Esophagus squamous epithelium (tissue), 5 donors: ENCODE results near the gene EPHA6. TPM values are rescaled to one million over a fixed set of nuclear protein-coding genes. Genes with fewer than 3 reads are reported as not detected.

Source experiments
- DNase-seq: peaks from one replicate; lab custom pipeline; 2025; lab: John Stamatoyannopoulos, UW
- H3K27ac ChIP-seq, 4 donors: fragments of 200-600 bp; sonication (generic); one replicate each; pipeline ENCODE4 v1.5.1; 2016 to 2019; ENCODE audit warnings: mild to moderate bottlenecking in 1 of 4
- H3K27me3 ChIP-seq, 4 donors: fragments of 200-600 bp; sonication (generic); 1 replicate in 3 of 4; 2 replicates in 1 of 4; pipeline versions ENCODE4 v1.5.1 to v1.6.0; 2017 to 2021; ENCODE audit warnings: antibody characterized with exemption in 1 of 4
- H3K36me3 ChIP-seq, 3 donors: fragments of 200-600 bp; sonication (generic); one replicate each; pipeline ENCODE4 v1.5.1; 2016 to 2019
- H3K4me1 ChIP-seq, 3 donors: fragments of 200-600 bp; sonication (generic); one replicate each; pipeline ENCODE4 v1.5.1; 2017 to 2019
- H3K4me3 ChIP-seq, 4 donors: fragments of 200-600 bp; sonication (generic); 1 replicate in 3 of 4; 2 replicates in 1 of 4; pipeline ENCODE4 v1.5.1; 2016 to 2019; ENCODE audit warnings: mild to moderate bottlenecking in 2 of 4, moderate library complexity in 1 of 4
- H3K9me3 ChIP-seq, 3 donors: fragments of 200-600 bp; sonication (generic); one replicate each; pipeline ENCODE4 v1.5.1; 2016 to 2019
- POLR2A ChIP-seq, 4 donors: fragments of 450-650 bp; IDR thresholded peaks; one replicate each; pipeline ENCODE4 v1.6.1; 2017; ENCODE audit warnings: antibody characterized with exemption in 4 of 4, mild to moderate bottlenecking in 4 of 4, moderate library complexity in 3 of 4
- WGBS, 2 donors: methylation state at CpG; one replicate each; pipeline ENCODE4 v1.1.5; 2018; 5-methylcytosine and 5-hydroxymethylcytosine counted together
- intact Hi-C: fragments of 100-400 bp; cut with DNase I; formaldehyde crosslinking; loops from one replicate; pipeline ENCODE4 v1.15.0; 2022
- total RNA-seq, 4 donors: library from RNA; depleted of rRNA; stranded (reverse); fragments of >200 nt; gene quantifications; one replicate each; pipeline ENCODE4 v1.1.0, GENCODE V29; 2016
- TF ChIP-seq, protein P1 (sequence below), 6 experiments: fragments of 450-650 bp in 4 of 6; fragments of 200-600 bp in 2 of 6; sonication (generic) in 2 of 6; IDR thresholded peaks; one replicate each; pipeline ENCODE4 v1.5.1; 2016 to 2019; ENCODE audit warnings: antibody characterized with exemption in 6 of 6, mild to moderate bottlenecking in 4 of 6, moderate library complexity in 4 of 6
- donor health status: DM: yes; HTN: yes; CAD: no.

Gene EPHA6
- total RNA-seq, 4 donors from 2014 or later, result 0.34 to 2.9 (median 1.5) TPM

DNA sequence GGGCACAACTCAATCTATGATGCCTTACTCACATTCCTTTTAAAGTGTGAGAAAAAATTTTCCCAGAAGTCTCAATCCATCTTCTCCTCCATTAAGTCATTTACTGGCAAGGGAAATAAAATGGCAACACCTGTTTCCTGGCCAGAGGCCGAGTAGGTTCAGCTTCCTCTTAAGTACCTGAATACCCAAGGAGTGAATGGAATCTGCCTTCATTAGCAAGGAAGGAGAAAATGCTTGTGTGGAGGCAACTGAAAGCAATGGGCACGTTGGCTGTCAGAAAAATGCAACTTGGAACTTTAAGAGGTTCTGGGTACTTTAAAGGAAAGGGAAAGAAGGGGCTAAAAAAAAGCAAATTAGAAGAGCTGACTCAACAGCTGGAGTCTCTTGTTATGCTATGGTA lies 526.5 kb downstream of the EPHA6 start:
- Histone ChIP-seq H3K9me3 (peaks cover 0 to under 1% (median 0%) of the 10 kb centered on the region in 3 donors), H3K36me3 (no peaks in the 10 kb centered on the region), H3K4me3 (no peak overlapping the region), H3K27me3 (no peaks in the 10 kb centered on the region), H3K4me1 (no peaks in the 10 kb centered on the region), H3K27ac (no peak overlapping the region)
- TF ChIP-seq, protein P1, sequence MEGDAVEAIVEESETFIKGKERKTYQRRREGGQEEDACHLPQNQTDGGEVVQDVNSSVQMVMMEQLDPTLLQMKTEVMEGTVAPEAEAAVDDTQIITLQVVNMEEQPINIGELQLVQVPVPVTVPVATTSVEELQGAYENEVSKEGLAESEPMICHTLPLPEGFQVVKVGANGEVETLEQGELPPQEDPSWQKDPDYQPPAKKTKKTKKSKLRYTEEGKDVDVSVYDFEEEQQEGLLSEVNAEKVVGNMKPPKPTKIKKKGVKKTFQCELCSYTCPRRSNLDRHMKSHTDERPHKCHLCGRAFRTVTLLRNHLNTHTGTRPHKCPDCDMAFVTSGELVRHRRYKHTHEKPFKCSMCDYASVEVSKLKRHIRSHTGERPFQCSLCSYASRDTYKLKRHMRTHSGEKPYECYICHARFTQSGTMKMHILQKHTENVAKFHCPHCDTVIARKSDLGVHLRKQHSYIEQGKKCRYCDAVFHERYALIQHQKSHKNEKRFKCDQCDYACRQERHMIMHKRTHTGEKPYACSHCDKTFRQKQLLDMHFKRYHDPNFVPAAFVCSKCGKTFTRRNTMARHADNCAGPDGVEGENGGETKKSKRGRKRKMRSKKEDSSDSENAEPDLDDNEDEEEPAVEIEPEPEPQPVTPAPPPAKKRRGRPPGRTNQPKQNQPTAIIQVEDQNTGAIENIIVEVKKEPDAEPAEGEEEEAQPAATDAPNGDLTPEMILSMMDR (IDR thresholded peaks at IDR 0.05), result no peak
- TF ChIP-seq POLR2A (IDR thresholded peaks at IDR 0.05), result no peak
- intact Hi-C loops, result no loop called here
- no peak for DNase-seq
- 39 to 61% methylated on average over 2 of the region's 2 CpGs for WGBS, 2 donors

DNA sequence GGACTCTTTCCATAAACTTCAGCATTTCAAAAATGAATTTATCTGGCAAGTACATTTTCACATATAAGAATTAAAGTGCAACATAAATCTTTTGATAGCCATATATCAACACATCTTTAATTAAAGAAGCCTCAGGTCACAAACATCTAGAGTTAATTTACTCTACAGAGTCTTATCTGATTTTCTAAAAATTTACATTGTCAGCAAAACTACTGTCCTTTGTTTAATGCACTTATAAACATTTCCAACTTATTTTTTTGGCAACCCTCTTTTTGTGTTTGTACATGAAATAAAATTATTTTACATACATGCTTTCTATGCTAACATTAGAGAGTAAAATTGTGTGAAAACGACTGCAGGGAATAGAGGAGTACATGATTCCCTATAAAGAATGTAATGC lies 533.4 kb downstream of the EPHA6 start:
- no peaks in the 10 kb centered on the region for H3K9me3 ChIP-seq
- H3K4me3 ChIP-seq, result no peak overlapping the region
- H3K27ac ChIP-seq, result no peak overlapping the region
- H3K27me3 ChIP-seq, result no peaks in the 10 kb centered on the region
- intact Hi-C loops, result no loop called here
- WGBS, 2 donors, result 26 to 39% methylated on average over 1 of the region's 1 CpG
- no peak for DNase-seq
- TF ChIP-seq POLR2A (IDR thresholded peaks at IDR 0.05), result no peak
- TF ChIP-seq, protein P1 (IDR thresholded peaks at IDR 0.05), result no peak
- H3K36me3 ChIP-seq, result no peaks in the 10 kb centered on the region
- H3K4me1 ChIP-seq, result no peaks in the 10 kb centered on the region

DNA sequence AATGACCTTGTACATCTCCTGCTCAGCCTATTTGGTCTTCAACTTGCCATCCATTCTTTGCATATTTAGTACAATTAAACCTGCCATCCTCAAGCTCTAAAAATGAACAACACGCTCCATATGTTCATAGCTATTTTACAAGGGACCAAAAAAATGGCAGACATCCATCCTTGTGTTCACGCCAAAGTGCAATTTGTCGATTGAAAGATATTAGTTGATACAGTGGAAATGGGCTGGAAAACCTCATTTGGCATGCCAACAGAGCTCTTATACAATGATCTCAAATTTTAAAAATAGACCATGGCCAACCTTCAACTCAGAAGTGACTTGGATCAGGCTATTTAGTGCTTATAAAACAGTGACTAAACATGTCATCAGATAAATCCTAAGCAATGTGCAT lies 536.6 kb downstream of the EPHA6 start:
- Histone ChIP-seq H3K9me3 (no peaks in the 10 kb centered on the region), H3K36me3 (no peaks in the 10 kb centered on the region), H3K27ac (no peak overlapping the region), H3K4me1 (no peaks in the 10 kb centered on the region), H3K27me3 (no peaks in the 10 kb centered on the region), H3K4me3 (no peak overlapping the region)
- no peak for TF ChIP-seq POLR2A (IDR thresholded peaks at IDR 0.05)
- TF ChIP-seq, protein P1 (IDR thresholded peaks at IDR 0.05), result no peak
- intact Hi-C loops, result no loop called here
- 56 to 69% methylated on average over 3 of the region's 3 CpGs for WGBS, 2 donors
- no peak for DNase-seq

DNA sequence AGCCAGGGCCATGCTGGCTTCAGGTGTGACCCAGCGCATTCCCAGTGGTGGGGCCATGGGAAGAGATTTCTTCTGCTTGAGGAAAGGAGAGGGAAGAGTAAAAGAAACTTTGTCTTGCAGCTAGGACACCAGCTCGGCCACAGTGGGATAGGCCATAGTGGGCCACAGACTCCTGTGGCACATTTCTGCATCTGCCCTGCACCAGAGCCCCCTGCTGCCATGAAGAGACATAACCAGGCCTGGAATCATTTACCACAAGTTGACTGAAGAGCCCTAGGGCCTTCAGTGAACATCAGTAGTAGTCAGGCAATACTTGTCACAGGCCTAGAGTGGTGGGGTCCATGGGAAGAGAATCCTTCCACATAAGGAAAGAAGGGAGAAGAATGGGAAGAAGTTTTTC lies 538.8 kb downstream of the EPHA6 start:
- 96 to 100% methylated on average over 1 to 2 of the region's 2 CpGs for WGBS, 2 donors
- no peak for TF ChIP-seq POLR2A (IDR thresholded peaks at IDR 0.05)
- TF ChIP-seq, protein P1 (IDR thresholded peaks at IDR 0.05), result no peak
- Histone ChIP-seq H3K27ac (no peak overlapping the region), H3K4me1 (no peaks in the 10 kb centered on the region), H3K36me3 (no peaks in the 10 kb centered on the region), H3K27me3 (no peaks in the 10 kb centered on the region), H3K9me3 (no peaks in the 10 kb centered on the region), H3K4me3 (no peak overlapping the region)
- no peak for DNase-seq
- intact Hi-C loops, result no loop called here

DNA sequence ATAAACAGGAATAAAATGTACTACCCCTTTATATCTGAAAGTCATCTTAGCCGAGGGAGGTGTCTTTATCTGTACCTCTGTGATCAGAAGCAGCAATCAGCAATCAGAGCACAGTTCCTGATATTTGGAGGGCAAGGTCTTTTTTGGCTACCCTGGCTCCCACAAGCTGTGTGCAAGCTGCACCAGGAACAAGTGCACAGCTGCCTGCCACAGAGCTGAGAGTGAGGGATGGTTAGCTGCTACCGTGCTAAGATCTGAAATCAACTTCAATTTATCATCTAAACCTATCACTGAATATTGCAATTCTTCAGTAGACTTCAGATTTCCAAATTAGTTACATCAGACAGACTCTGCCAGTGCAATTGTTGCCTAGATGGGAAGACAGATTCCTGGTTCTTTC lies 545.6 kb downstream of the EPHA6 start:
- no peak for TF ChIP-seq POLR2A (IDR thresholded peaks at IDR 0.05)
- TF ChIP-seq, protein P1 (IDR thresholded peaks at IDR 0.05), result no peak
- H3K27me3 ChIP-seq, result no peaks in the 10 kb centered on the region
- H3K36me3 ChIP-seq, result no peaks in the 10 kb centered on the region
- no peaks in the 10 kb centered on the region for H3K4me1 ChIP-seq
- no peaks in the 10 kb centered on the region for H3K9me3 ChIP-seq
- 58 to 66% methylated on average over 2 of the region's 2 CpGs for WGBS, 2 donors
- H3K27ac ChIP-seq, result no peak overlapping the region
- DNase-seq, result no peak
- H3K4me3 ChIP-seq, result no peak overlapping the region
- intact Hi-C loops, result no loop called here
